ENCODE results near the gene RNU1-3.
"Not testable (repeated sequence)": the region's sequence is repeated elsewhere in the genome, so short reads cannot be mapped to it uniquely, and the experiment has no call there.

RNU1-3 gene

DNA sequence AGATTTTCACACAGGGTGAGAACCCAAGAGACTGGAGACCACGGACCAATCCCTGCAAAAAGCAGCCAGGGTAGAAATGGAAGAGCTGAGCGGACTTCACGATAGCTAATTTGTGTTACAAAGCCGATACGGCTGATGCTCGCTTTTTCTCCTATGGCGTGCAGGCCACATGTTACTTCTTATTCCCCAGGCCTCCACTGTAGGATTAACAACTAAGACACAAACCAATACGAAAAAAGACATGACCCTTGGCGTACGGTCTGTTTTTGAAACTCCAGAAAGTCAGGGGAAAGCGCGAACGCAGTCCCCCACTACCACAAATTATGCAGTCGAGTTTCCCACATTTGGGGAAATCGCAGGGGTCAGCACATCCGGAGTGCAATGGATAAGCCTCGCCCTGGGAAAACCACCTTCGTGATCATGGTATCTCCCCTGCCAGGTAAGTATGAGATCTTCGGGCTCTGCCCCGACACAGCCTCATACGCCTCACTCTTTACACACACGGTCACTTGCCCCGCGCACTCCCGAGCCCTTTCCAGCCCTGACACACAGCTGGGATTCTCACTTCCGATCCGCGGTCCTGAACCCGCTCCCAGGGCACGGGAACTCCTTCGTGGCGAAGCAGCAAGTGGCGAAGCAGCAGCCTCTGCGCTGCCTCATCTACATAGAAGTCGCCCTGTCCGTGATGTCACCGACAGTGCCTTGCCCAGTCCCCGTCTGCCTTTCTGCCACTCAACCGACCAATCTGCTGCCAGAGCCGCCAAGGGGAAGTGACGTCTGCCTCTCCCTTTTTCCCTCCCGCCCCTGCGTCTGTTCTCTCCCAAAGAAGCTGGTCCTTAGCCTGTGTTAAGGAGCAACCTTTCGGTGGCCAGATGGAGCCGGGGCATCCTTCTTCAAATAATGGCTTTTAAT, at the start of gene RNU1-3:
Gene RNU1-3, minus strand, starts transcription at position 447 of the 912 bp plus-strand sequence.
- H3K4me1 ChIP-seq (ENCODE audit: insufficient read depth, low read length, poor library complexity, severe bottlenecking); H3K27me3 ChIP-seq (ENCODE audit: insufficient read depth, low read length, poor library complexity, severe bottlenecking); H4K20me1 ChIP-seq (ENCODE audit: insufficient read depth, low read length, poor library complexity, severe bottlenecking); H3K9ac ChIP-seq (ENCODE audit: low read depth, low read length, poor library complexity, severe bottlenecking); H3K79me2 ChIP-seq (ENCODE audit: insufficient read depth, low read length); H3K9me2 ChIP-seq (replicated peaks; ENCODE audit: low read depth, low read length); H2AFZ ChIP-seq (ENCODE audit: low read length); H3K4me2 ChIP-seq (ENCODE audit: low read depth, low read length, poor library complexity, severe bottlenecking); H3F3A ChIP-seq (ENCODE audit: low read depth); H3K9me3 ChIP-seq (ENCODE audit: insufficient read depth, low read depth, low read length); H3K36me3 ChIP-seq (ENCODE audit: insufficient read depth, low read length); H3K4me3 ChIP-seq (ENCODE audit: low read length, poor library complexity, severe bottlenecking): not testable (repeated sequence)

DNA sequence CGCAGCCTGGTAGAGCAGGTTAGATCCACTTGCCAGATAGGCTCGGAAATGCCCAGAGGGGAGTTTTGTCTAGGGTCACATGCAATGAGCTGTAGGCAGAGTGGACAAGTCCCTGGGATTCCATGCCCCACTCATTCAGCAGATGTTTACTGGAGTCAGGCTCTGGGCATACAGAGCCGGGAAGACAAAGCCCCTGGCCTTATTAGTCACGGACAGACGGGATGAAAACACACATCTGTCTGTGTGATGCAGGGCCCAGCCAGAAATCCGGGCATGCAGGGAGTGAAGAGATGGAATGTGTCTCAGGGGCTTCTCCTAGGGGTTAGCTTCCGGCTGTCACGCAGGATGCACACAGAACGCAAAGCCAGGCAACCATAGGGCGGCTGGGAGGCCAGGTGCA, 46.7 kb upstream of the RNU1-3 start:
- H3K9ac ChIP-seq (ENCODE audit: low read depth, low read length, poor library complexity, severe bottlenecking); H2AFZ ChIP-seq (ENCODE audit: low read length); H3K36me3 ChIP-seq (ENCODE audit: insufficient read depth, low read length); H3K79me2 ChIP-seq (ENCODE audit: insufficient read depth, low read length); H3K27me3 ChIP-seq (ENCODE audit: insufficient read depth, low read length, poor library complexity, severe bottlenecking); H3K4me3 ChIP-seq (ENCODE audit: low read length, poor library complexity, severe bottlenecking); H3K4me2 ChIP-seq (ENCODE audit: low read depth, low read length, poor library complexity, severe bottlenecking); H4K20me1 ChIP-seq (ENCODE audit: insufficient read depth, low read length, poor library complexity, severe bottlenecking); H3K9me2 ChIP-seq (replicated peaks; ENCODE audit: low read depth, low read length); H3F3A ChIP-seq (ENCODE audit: low read depth); H3K4me1 ChIP-seq (ENCODE audit: insufficient read depth, low read length, poor library complexity, severe bottlenecking); H3K9me3 ChIP-seq (ENCODE audit: insufficient read depth, low read depth, low read length): not testable (repeated sequence)

DNA sequence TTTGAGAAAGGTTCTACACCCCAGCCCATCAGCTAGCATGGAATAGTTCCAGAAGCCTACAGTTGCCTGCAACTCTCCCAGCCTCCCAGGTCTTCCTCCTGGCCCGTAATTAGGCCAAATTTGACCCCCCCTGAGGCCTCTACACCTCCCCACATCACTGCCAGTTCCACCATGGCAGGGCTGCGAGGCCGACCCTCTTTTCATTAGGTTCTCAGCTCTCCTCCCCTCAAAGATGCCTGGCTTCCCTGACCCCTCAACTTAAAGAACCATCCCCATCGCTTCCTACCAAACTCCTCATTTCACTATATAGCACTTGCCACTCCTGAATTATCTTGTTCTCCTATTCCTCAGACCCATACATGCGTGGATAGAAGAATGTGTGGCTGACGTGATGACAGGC, 46.2 kb upstream of the RNU1-3 start:
- not testable (repeated sequence) for H3K4me1 ChIP-seq (ENCODE audit: insufficient read depth, low read length, poor library complexity, severe bottlenecking); H3K36me3 ChIP-seq (ENCODE audit: insufficient read depth, low read length); H2AFZ ChIP-seq (ENCODE audit: low read length); H3K9ac ChIP-seq (ENCODE audit: low read depth, low read length, poor library complexity, severe bottlenecking); H3K4me3 ChIP-seq (ENCODE audit: low read length, poor library complexity, severe bottlenecking); H3F3A ChIP-seq (ENCODE audit: low read depth); H3K9me3 ChIP-seq (ENCODE audit: insufficient read depth, low read depth, low read length); H4K20me1 ChIP-seq (ENCODE audit: insufficient read depth, low read length, poor library complexity, severe bottlenecking); H3K4me2 ChIP-seq (ENCODE audit: low read depth, low read length, poor library complexity, severe bottlenecking); H3K27me3 ChIP-seq (ENCODE audit: insufficient read depth, low read length, poor library complexity, severe bottlenecking); H3K9me2 ChIP-seq (replicated peaks; ENCODE audit: low read depth, low read length); H3K79me2 ChIP-seq (ENCODE audit: insufficient read depth, low read length)

DNA sequence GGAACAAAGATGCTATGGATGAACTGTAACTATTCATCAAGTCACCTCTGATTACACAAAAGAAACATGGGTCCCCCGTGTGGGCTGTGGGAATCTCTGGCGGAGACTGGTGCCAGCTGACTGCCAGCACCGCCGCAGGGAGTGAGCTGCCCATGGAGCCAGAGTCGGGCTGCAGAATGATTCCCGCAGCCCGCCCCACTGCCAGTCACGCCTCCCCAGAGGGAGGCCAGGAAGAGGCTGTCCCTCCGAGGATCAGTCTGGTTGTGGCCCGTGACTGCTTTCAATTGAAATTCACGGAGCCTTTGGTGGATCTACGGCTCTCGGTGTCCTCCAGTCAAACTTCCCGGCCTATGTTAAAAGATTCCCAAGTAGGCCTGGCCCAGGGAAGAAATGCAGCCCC, 45.8 kb upstream of the RNU1-3 start:
- not testable (repeated sequence) for H3K9ac ChIP-seq (ENCODE audit: low read depth, low read length, poor library complexity, severe bottlenecking); H2AFZ ChIP-seq (ENCODE audit: low read length); H4K20me1 ChIP-seq (ENCODE audit: insufficient read depth, low read length, poor library complexity, severe bottlenecking); H3K79me2 ChIP-seq (ENCODE audit: insufficient read depth, low read length); H3K4me2 ChIP-seq (ENCODE audit: low read depth, low read length, poor library complexity, severe bottlenecking); H3K9me3 ChIP-seq (ENCODE audit: insufficient read depth, low read depth, low read length); H3K27me3 ChIP-seq (ENCODE audit: insufficient read depth, low read length, poor library complexity, severe bottlenecking); H3K4me3 ChIP-seq (ENCODE audit: low read length, poor library complexity, severe bottlenecking); H3K36me3 ChIP-seq (ENCODE audit: insufficient read depth, low read length); H3K9me2 ChIP-seq (replicated peaks; ENCODE audit: low read depth, low read length); H3K4me1 ChIP-seq (ENCODE audit: insufficient read depth, low read length, poor library complexity, severe bottlenecking); H3F3A ChIP-seq (ENCODE audit: low read depth)

DNA sequence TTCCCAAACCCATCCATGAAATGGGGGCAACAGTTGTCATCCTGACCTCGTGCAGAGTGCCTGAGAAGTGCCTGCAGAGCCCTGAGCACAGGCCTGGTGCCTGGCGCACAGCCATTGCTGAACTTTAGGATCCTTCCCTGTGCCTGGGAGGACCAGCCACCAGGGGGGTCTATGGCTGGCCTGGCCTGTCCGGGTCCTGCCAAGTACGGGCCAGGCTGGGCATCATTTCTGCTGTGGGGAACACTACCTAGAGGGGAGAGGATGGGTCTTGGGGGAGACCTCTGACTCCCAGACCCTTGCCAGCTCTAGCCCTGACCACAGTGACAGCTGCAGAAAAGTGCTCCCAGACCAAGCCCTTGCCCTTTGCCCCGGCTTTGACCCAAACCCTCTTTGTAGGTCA, 45.4 kb upstream of the RNU1-3 start:
- H3F3A ChIP-seq (ENCODE audit: low read depth); H3K27me3 ChIP-seq (ENCODE audit: insufficient read depth, low read length, poor library complexity, severe bottlenecking); H3K9me3 ChIP-seq (ENCODE audit: insufficient read depth, low read depth, low read length); H3K79me2 ChIP-seq (ENCODE audit: insufficient read depth, low read length); H3K36me3 ChIP-seq (ENCODE audit: insufficient read depth, low read length); H3K4me1 ChIP-seq (ENCODE audit: insufficient read depth, low read length, poor library complexity, severe bottlenecking); H3K9ac ChIP-seq (ENCODE audit: low read depth, low read length, poor library complexity, severe bottlenecking); H3K4me2 ChIP-seq (ENCODE audit: low read depth, low read length, poor library complexity, severe bottlenecking); H2AFZ ChIP-seq (ENCODE audit: low read length); H3K9me2 ChIP-seq (replicated peaks; ENCODE audit: low read depth, low read length); H3K4me3 ChIP-seq (ENCODE audit: low read length, poor library complexity, severe bottlenecking); H4K20me1 ChIP-seq (ENCODE audit: insufficient read depth, low read length, poor library complexity, severe bottlenecking): not testable (repeated sequence)

DNA sequence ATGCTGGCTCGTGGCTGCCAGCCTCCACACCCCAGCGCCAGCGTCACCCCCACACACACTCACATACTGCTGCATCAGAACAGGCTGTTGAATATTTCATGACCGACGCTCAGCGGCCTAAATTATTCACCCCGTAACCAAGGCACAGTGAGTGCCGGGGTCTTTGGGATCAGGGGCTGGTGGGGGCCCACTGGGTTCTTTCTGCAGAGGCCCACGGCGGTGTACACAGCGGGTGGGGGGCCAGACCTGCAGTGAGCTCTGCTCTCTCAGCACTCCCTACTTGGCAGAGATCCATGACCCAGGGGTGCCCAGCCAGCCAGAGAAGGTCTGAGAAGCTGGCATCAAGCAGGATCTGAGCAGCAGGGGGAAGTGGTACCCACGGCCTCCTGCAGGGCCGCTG, 43.9 kb upstream of the RNU1-3 start:
- H3K4me3 ChIP-seq (ENCODE audit: low read length, poor library complexity, severe bottlenecking) = not testable (repeated sequence)

More for the DNA sequence above, 43.9 kb upstream of the RNU1-3 start:
- not testable (repeated sequence) for H3K4me1 ChIP-seq (ENCODE audit: insufficient read depth, low read length, poor library complexity, severe bottlenecking); H3K4me2 ChIP-seq (ENCODE audit: low read depth, low read length, poor library complexity, severe bottlenecking); H4K20me1 ChIP-seq (ENCODE audit: insufficient read depth, low read length, poor library complexity, severe bottlenecking); H3K9me3 ChIP-seq (ENCODE audit: insufficient read depth, low read depth, low read length); H2AFZ ChIP-seq (ENCODE audit: low read length); H3F3A ChIP-seq (ENCODE audit: low read depth); H3K9me2 ChIP-seq (replicated peaks; ENCODE audit: low read depth, low read length); H3K79me2 ChIP-seq (ENCODE audit: insufficient read depth, low read length); H3K36me3 ChIP-seq (ENCODE audit: insufficient read depth, low read length); H3K9ac ChIP-seq (ENCODE audit: low read depth, low read length, poor library complexity, severe bottlenecking); H3K27me3 ChIP-seq (ENCODE audit: insufficient read depth, low read length, poor library complexity, severe bottlenecking)
